GM19328 (cell line): ENCODE measurements around the gene PBX3.
"Not testable (repeated sequence)": the region's sequence is repeated elsewhere in the genome, so short reads cannot be mapped to it uniquely, and the experiment has no call there.

ENCODE experiments used
- ATAC-seq: cut with Tn5 transposase; IDR thresholded peaks from one replicate; pipeline ENCODE4 v1.9.1; 2021; ENCODE audit warnings: mild to moderate bottlenecking, moderate library complexity; ENCODE audit not compliant: unreplicated experiment

PBX3 gene

DNA sequence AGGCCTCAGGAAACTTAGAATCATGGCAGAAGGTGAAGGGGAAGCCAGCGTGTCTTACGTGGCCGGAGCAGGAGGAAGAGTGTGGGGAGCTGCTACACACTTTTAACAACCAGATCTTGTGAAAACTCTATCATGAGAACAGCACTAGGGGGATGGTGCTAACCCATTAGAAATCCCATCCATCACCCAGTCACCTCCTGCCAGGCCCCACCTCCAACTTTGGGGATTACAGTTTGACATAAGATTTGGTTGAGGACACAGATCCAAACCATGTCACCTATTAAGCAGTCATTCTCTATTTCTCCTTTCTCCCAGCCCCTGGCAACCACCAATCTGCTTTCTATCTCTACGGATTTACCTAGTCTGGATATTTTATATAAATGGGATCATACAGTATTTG lies 26.9 kb downstream of the PBX3 start:
- ATAC-seq = no peak

DNA sequence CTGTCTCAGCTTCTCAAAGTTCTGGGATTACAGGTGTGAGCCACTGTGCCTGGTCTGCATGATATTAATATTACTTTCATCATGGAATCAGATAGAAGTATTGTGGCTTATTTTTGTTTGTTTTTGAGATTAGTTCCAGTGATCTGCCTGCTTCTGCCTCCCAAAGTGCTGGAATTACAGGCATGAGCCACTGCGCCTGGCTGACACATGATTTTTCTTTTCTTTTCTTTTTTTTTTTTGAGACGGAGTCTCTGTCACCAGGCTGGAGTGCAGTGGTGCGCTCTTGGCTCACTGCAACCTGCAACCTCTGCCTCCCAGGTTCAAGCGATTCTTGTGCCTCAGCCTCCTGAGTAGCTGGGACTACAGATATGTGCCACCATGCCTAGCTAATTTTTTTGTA lies 29.6 kb downstream of the PBX3 start:
- not testable (repeated sequence) for ATAC-seq

DNA sequence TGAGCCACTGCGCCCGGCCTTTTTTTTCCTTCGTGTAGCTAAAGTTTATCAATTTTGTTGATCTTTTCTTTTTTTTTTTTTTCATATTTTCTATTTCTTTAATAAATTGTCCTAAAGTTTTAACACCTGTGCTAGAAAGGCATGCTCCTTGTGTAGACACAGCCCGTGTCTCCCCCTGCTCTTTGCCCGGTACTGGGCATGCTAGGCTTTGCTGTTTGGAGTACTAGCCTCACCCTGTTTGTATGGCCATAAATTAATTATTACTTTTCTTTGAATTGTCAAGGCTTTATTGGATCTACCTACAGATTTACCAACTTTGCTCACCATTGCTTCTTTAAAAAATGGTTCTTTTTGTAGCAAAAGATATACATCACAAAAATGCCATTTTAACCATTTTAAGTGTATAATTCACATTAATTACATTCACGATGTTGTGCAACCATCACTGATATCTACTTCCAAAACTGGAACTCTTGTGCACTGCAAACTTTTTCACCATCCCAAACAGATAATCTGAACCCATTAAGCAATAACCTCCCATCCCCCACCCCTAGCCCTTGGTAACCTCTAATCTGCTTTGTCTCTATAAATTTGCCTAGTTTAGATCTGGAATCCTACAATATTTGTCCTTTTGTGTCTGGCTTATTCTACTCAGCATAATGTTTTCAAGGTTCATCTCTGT lies 31.5 kb downstream of the PBX3 start:
- not testable (repeated sequence) for ATAC-seq

DNA sequence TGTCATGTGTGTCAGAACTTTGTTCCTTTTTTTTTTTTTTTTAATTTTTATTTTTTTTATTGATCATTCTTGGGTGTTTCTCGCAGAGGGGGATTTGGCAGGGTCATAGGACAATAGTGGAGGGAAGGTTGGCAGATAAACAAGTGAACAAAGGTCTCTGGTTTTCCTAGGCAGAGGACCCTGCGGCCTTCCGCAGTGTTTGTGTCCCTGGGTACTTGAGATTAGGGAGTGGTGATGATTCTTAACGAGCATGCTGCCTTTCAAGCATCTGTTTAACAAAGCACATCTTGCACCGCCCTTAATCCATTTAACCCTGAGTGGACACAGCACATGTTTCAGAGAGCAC lies 32.0 kb downstream of the PBX3 start:
- not testable (repeated sequence) for ATAC-seq

DNA sequence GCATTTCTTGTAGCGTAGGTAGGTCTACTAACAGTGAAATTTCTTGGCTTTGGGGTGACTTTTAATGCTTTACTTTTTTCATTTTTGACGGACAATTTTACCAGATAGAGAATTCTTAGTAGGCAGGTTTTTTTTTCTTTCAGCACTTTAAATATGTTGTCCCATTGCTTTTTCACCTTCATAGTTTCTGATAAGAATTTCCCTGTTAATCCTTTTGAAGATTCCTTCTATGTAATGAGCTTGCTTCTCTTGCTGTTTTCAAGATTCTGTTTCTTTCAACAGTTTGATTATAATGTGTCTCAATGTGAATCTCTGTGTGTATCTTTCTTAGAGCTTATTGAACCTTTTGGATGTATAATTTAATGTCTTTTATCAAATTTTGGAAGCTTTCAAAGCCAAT lies 35.5 kb downstream of the PBX3 start:
- ATAC-seq = no peak

DNA sequence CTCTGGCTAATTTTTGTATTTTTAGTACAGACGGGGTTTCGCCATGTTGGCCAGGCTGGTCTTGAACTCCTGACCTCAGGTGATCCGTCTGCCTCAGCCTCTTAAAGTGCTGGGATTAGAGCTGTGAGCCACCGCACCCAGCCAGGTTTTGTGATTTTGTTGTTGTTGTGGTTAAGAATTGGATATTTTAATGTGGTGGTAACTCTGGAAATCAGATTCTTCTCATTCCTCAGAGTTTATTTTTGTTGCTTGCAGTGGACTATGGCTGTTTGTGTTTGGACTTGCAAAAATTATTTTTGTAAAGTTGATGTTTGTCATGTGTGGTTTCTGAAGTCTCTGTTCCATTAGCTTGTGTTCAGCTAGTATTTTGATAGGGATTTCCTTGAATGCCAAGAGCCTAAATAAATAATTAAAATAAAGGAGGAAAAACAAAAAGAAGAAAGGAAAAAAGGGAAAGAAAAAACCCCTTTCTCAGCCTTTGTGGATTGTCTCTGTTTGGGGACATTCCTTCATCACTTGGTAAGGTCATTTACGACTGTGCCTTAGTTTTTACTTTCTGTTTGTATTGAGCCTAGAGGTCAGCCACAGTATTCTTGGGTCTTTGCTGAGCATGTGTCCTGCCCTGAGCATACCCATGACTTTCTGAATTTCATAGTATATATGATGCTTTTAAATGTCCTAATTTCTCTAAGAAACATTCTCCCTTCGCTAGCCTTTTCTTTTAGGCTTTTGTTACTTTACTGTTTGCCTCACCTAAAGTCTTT lies 37.3 kb downstream of the PBX3 start:
- no peak for ATAC-seq

DNA sequence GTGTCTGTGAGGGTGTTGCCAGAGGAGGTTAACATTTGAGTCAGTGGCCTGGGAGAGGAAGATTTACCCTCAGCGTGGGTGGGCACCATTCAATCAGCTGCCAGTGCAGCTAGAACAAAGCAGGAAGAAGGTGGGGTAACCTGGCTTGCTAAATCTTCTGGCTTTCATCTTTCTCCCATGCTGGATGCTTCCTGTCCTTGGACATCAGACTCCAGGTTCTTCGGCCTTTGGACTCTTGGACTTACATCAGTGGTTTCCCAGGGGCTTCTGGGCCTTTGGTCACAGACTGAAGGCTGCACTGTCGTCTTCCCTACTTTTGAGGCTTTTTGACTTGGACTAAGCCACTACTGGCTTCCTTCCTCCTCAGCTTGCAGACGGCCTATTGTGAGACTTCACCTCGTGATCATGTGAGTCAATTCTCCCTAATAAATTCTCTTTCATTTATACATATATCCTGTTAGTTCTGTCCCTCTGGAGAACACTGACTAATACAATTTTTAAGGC lies 38.1 kb downstream of the PBX3 start:
- ATAC-seq = no peak

DNA sequence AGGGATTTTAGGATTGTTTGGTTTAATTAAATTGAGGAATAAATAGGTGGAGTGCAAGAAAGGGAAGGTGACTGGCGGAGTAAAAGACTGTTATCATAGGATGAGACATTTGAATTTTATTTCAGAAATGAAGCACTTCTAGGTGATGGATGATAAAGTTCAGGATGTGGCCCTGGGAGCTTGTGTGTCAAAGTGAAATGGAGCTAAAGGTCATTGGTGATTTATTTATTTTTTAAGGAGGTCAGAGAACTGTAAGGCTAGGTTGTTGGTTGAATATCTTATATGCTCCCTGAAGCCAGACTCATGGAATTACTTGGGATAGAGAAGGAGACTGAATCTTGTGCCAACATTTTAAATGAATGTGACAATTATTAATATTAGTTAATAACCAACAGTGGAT lies 40.5 kb downstream of the PBX3 start:
- no peak for ATAC-seq

DNA sequence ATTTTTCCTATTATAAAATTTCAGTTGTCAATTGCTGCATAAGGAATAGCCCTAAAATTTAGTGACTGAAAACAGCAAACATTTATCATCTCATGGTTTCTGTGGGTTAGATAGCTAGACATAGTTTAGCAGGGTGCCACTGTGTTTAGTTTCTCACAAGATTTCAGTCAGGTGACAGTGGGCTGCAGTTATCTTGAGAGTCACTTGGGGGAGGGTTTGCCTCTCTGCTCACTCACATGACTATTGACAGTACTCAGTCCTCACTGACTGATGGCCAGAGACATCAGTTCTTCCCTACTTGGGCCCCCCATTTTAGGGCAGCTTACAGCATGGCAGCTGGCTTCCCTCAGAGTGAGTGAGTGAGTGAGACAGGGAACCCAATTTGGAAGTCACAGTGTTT lies 42.0 kb downstream of the PBX3 start:
- no peak for ATAC-seq

DNA sequence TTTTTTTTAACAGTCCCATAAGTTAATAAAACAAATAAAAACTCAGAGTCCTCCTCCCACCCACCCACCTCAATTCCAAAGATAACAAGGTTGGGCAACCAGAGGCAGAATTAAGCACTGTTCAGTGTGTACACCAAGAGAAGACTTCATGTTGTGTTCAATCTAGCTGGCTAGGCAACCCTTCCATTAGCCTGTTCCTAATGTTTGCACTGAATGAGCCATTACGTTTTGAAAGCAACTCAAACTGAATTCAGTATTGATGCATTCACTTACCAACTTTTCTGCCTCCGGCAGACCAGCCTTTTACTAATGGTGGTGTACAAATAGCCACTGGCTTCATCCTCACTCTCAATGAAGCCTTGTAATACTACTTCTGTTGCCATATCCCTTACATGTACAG lies 47.5 kb downstream of the PBX3 start:
- ATAC-seq = no peak

DNA sequence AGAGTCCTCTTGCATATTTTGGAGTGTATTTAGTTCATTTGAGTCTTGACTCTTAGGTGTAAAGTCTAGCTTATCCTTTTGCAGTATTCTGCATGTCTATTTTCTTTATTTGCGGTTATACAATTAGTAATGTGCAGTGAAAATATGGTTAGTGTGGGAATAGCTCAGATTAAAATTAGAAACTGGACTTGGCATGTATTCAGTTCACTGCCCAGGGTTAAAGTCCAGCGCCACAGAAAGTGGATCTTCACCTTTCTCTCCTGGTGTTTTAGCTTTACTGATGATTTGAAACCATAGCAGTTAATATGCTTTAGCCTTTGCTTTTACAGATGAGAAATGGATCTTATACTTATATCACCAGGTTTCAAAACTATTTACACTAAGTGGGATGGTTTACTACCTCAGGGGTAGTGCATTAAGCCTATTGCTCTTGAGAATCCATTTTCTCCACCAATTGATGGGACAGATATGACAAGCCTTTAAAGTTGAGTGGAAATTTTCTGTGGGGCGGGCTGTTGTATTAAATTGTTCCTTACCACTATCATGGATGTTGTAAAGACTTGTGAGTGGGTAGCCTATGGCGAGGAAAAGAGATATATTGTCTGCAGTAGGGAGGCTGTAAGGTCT lies 48.9 kb downstream of the PBX3 start:
- no peak for ATAC-seq

DNA sequence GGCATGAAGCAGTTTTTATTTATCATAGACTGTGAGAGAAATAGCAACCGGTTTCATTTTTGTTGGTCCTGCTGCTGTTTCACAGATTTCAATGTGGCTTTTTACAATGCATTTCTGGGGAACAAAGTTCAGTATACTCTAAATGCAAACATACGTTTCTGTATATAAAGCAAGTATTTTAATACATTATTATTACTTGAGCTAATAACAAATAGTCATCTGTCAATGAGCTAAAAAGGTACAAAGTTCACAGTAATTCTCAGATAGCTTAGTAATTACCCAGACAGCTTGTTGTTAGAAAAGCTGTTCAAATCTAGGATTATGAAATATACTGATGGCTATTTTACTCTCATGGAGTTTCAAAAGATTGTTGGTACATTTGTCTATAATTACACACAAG lies 50.8 kb downstream of the PBX3 start:
- no peak for ATAC-seq

DNA sequence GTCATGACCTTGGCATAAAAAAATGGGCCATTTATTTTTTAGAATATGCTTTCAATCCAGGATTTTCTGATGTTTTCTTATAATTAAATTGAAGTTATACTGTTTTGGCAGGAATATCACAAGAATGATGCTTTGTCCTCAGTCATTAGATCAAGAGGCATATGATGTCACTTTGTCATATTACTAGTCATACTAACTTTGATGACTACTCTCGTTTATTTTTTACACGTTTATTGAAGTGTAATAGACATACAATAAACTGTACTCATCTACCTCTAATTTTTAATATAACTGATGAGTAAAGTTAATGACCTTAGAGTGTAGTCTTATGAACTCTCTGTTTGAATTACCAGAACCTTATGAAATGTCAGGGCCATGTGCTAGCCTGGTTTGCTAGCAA lies 56.4 kb downstream of the PBX3 start:
- ATAC-seq = no peak

DNA sequence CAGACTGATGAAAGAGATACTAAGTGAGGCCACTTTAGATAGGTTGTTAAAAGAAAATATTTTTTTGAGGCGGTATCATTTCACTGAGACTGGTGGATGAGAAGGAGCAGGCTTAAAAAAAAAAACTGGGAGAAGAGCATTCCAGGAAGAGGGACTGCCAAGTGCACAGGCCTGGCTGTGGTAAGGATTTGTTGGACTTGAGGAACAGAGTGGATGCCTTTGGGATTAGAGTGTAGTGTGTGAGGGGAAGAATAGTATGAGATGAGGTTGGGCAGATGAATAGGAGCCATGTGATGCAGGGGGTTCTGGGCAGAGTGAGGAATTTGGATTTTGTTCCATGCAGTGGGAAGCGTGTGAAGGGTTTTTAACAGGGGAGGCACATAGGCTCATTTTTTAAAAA lies 57.9 kb downstream of the PBX3 start:
- ATAC-seq = no peak

DNA sequence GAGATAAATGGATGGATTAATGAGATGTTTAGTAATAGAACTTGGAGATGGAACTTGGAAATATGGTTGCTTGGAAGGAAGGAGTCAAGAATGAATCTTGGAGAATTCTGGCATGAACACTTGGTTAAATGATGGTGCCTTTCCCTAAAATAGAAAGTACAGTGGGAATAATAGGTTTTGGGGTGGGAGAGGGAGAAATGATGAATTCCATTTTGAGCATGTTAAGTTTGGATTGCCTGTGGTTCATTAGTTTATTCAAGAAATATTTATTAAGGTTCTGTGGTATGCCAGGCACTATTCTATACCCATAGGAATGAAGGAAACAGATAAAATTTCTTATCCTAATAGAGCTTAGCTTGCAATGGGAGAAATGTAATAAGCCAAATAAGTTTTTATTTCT lies 58.4 kb downstream of the PBX3 start:
- no peak for ATAC-seq

DNA sequence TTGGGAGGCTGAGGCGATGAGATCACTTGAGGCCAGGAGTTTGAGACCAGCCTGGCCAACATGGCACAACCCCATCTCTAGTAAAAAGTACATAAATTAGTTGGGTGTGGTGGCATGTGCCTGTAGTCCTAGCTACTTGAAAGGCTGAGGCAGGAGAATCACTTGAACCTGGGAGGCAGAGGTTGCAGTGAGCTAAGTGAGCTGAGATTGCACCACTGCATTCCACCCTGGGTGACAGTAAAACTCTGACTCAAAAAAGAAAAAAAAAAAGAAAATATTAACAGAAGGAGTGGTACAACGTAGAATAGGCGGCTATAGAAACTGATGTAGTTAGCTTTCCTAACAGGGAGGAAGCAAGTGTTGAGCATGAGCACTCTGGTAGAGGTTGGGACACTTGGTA lies 59.9 kb downstream of the PBX3 start:
- no peak for ATAC-seq

DNA sequence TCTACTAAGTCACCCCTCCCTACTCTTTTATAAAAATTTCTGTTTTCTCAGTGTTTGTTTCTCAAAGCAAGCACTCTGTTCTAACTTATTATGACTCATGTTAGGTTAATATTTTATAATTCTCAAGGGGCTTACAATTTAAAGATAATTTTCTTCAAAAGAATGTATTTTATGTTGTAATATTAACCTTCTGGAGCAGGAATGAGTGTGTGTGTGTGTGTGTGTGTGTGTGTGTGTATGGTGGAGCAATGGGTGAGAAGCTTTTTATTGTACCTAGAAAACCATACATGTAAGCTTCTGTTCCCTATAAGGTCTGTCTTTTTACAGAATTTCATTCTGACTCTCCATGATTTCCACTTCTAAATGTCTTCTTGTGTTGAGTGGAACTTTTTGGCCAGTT lies 63.0 kb downstream of the PBX3 start:
- ATAC-seq = no peak

DNA sequence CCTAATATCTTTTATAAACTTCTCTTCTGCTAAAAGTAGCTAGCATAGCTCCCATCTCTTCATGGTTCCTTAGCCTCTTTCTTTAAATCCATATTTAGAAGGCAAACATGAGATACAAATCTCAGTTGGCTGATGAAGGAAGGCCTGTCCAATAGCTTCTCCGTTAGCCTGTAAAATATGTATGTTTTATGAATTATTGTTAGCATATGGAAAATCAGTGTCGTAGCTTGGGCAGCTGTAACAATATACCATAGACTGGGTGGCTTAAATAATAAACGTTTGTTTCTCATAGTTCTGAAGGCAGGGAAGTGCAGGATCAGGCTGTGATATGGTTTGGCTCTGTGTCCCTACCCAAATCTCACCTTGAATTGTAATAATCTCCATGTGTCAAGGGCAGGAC lies 63.8 kb downstream of the PBX3 start:
- ATAC-seq = no peak

DNA sequence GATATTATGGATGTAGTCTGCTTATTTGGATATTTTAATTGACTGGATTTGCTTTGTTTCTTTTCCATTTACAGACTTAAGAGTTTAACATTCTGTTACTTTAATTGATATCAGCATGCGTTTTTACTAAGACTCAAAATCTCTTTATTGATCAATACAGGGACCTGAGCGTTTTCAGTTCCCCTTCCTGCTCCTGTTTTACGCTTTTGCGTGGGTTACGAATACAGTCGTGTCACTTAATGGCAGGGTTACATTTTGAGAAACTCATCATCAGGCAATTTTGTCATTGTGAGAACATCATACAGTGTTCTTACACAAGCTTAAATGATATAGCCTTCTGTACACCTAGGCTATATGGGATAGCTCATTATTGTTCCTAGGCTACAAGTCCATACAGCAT lies 65.2 kb downstream of the PBX3 start:
- no peak for ATAC-seq

DNA sequence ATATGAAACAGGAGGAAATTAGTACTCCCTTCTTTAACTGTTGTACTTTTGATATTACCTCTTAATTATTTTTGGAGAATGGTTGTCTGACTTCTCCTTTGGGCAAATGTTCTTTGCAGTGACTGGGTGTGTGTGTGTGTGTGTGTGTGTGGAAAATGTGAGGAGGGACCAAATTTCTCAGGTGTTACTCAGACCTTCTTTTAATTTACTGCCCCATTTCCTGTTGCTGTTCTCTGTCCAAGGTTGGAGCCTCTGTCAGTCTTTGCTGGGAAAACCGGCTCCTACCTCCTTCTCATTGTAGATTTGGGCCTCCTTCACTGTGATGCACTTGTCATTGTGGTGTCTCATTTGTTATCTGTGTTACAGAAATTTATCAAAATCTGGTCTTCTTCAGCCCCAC lies 68.4 kb downstream of the PBX3 start:
- no peak for ATAC-seq

DNA sequence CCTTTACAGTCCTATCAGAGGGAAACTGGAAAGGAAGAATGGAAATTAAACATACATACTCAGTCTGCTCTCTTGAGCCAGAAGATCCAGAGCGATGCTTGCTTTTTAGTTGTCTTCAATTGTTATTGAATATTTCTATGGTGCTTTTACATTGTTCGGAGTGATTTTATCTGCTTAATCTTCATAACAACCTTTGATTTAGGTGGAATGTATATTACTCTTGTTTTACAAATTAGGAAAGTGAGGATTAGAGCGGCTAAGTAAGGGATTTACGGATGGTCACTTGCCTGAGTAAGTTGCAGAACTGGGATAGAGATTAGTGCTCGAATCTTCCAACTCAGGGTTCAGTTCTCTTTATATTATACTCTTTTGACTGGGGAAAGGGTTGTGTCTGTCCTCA lies 69.1 kb downstream of the PBX3 start:
- no peak for ATAC-seq

DNA sequence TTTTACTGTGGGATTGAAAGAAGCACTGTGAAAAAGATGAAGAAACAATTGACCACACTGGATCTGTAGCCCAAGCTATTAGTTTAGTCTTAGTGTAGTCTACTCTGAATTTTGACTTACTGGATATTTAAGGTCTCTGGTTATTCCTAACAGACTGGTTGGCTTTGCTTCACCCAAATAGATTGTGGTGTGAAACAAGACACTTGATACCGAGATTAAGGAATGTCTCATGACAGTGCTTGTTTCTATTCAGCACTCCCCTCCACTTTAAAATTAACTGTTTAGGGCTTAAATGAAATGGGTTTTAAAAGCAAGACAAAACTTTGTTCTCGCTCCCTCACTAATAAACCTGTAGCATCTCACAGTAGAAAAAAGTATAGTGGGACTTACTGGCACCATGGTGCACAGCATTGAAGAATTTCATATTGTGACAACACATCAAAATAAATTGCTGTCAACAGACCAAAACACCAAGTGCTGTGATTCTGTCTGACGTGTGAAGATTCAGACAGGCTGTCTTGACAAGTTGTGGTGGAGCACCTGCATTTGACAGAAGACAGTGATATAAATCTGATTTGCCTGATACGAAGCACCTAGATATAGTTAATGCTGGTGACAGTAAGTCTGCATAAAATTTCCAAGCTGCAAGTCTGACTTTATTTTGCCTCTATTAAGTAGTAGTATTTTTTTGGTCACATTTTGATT lies 73.1 kb downstream of the PBX3 start:
- ATAC-seq = no peak
